ENCODE data around the gene ZNF710. TPM values are rescaled to one million over a fixed set of nuclear protein-coding genes. Genes with fewer than 3 reads are reported as not detected.

Gene ZNF710
- polyA plus RNA-seq, 1 experiment, result 2.2 TPM

DNA sequence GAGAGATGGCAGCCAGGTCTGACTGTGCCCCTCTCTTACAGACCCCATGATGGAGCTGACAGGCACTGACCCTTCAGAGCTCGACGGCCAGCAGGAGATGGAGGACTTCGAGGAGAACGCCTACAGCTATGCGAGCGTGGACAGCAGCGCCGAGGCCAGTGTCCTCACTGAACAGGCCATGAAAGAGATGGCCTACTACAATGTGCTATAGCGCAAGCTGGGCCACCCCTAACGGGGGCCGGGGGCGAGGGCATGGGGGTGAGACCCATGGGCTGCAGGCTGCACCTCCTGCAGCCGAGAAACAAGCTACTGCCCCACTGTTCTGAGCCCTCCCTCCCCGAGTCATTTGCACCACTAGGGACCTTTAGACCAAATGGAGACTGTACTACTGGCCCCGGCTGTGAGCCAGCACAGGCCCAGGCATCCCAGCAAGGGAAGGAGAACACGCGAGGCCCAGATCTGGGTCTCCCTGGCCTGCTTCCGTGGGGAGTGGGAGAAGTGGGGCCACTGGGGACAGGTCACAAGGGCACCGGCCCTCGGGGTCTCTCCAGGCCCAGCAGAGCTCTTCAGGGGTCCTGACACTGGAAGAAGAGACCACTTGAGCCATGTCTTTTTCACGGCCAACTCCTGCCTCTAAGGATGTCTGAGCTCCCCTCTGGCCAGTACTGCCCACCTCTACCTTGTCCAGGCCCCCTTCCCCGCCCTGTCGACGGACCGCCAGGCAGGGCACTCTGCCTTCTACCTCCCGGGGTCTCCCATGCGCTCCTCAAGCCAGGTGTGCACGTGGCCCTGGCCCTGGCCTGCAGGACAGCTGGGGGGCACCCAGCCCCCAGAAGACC lies 78.7 kb downstream of the ZNF710 start:
- Histone ChIP-seq H3K9me3 (ENCODE audit: control insufficient read depth, insufficient read depth, low read length) (no peaks in the 10 kb centered on the region; the same call in 1 of the 2 replicates), H3K27ac (ENCODE audit: low read depth, low read length) (no peak overlapping the region), H3K27me3 (ENCODE audit: control insufficient read depth, insufficient read depth, low read length) (no peaks in the 10 kb centered on the region), H3K4me3 (ENCODE audit: low read depth, low read length) (no peak overlapping the region)
- POLR2A ChIA-PET, result interaction anchor here (0.5 kb wide), 1 partner anchor 93 kb away, joined by 5 read pairs; no protein-coding TSS in a partner anchor
- TF ChIP-seq, protein P1, sequence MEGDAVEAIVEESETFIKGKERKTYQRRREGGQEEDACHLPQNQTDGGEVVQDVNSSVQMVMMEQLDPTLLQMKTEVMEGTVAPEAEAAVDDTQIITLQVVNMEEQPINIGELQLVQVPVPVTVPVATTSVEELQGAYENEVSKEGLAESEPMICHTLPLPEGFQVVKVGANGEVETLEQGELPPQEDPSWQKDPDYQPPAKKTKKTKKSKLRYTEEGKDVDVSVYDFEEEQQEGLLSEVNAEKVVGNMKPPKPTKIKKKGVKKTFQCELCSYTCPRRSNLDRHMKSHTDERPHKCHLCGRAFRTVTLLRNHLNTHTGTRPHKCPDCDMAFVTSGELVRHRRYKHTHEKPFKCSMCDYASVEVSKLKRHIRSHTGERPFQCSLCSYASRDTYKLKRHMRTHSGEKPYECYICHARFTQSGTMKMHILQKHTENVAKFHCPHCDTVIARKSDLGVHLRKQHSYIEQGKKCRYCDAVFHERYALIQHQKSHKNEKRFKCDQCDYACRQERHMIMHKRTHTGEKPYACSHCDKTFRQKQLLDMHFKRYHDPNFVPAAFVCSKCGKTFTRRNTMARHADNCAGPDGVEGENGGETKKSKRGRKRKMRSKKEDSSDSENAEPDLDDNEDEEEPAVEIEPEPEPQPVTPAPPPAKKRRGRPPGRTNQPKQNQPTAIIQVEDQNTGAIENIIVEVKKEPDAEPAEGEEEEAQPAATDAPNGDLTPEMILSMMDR (IDR thresholded peaks at IDR 0.05; ENCODE audit: low read depth, low read length), result no peak
- CTCF ChIA-PET, result interaction anchor here (1.1 kb wide), 1 partner anchor 8 kb away, joined by 7 read pairs; no protein-coding TSS in a partner anchor
- DNase-seq (ENCODE audit: low read depth, low spot score), result no peak

DNA sequence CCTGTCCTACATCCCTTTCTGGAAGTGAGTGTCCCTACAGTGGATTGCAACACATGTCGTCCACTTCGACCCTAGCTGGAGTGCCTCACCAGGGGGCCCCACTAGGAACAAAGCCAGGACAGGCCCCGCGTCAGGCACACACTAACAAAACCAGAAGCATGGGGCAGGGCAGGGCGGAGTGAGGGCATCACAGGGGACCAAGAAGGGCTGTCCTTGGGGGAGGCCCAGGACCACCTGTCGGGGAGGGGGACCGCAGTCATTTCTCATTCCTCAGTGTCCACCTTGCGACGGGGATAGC lies 79.3 kb downstream of the ZNF710 start:
- Histone ChIP-seq H3K27ac (ENCODE audit: low read depth, low read length) (no peak overlapping the region), H3K9me3 (ENCODE audit: control insufficient read depth, insufficient read depth, low read length) (no peaks in the 10 kb centered on the region; the same call in 1 of the 2 replicates), H3K27me3 (ENCODE audit: control insufficient read depth, insufficient read depth, low read length) (no peaks in the 10 kb centered on the region), H3K4me3 (ENCODE audit: low read depth, low read length) (no peak overlapping the region)
- TF ChIP-seq, protein P1 (IDR thresholded peaks at IDR 0.05; ENCODE audit: low read depth, low read length), result no peak
- DNase-seq (ENCODE audit: low read depth, low spot score), result no peak
- ChIA-PET CTCF (interaction anchor here (1.1 kb wide), 1 partner anchor 9 kb away, joined by 7 read pairs; no protein-coding TSS in a partner anchor), POLR2A (no interaction called here)

DNA sequence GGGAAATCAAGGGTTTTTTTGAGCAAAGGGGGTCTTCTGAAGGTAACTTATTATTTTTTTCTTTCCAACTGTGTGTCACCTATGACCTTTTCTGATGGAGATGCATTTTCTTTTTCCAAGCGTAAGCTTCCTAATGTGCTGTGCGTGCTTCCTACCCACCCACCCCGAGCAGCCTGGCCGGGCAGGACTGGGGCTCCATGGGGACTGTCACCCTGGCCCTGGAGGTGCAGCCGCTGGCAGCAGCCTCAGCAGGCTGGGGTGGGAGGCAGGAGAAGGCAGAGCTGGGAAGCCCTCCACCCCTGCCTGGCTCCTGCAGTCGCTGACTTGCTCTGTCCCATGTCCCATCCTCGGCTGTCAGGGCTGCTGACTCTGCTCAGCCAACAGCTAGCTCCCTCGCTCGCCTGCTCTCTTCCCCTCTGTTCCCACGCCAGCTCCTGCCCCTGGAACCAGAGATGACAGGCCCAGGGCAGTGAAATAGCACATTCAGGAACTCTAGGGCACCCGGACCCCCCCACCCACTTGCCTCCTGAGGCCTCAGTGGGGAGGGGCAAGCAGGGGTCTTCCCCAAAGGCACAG lies 79.8 kb downstream of the ZNF710 start:
- Histone ChIP-seq H3K4me3 (ENCODE audit: low read depth, low read length) (no peak overlapping the region), H3K27me3 (ENCODE audit: control insufficient read depth, insufficient read depth, low read length) (no peaks in the 10 kb centered on the region), H3K27ac (ENCODE audit: low read depth, low read length) (no peak overlapping the region), H3K9me3 (ENCODE audit: control insufficient read depth, insufficient read depth, low read length) (no peaks in the 10 kb centered on the region; the same call in 1 of the 2 replicates)
- CTCF ChIA-PET, result interaction anchor here (3.7 kb wide), 1 partner anchor 10 kb away, joined by 21 read pairs; no protein-coding TSS in a partner anchor
- no peak for DNase-seq (ENCODE audit: low read depth, low spot score)
- TF ChIP-seq, protein P1 (IDR thresholded peaks at IDR 0.05; ENCODE audit: low read depth, low read length), result no peak
- POLR2A ChIA-PET, result no interaction called here

DNA sequence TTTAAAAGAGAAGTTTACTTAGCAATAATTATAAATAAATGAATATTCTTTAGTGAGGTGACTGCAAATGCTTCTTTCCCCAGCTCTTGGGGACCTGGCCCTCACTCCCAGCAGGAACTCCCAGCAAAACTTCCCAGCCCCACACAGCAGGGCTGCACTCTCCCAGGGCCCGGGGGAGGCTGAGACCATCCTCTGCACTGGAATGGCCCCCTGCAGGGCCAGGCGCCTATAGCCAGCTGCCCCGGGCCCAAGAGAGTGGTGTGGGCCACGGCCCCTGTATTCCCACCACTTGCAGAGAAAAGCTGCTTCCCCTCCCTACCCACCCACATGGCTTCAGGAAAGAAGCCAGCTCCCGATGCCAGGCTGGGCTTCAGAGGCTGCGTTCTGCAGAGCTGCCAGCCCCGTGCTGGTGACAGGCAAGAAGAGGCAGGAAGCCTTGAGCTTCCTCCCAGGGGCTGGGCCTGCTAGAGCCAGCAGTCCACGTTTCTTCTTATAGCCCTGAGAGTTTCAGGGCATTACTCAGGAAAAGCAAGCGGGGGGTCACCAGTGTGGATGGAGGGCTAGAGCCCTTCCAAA lies 81.1 kb downstream of the ZNF710 start:
- H3K9me3 ChIP-seq (ENCODE audit: control insufficient read depth, insufficient read depth, low read length), result no peaks in the 10 kb centered on the region; the same call in 1 of the 2 replicates
- CTCF ChIA-PET, result interaction anchor here (0.7 to 3.7 kb wide), 3 partner anchors 7 to 184 kb away, joined by 3 to 21 read pairs (median 4); no protein-coding TSS in a partner anchor
- no peaks in the 10 kb centered on the region for H3K27me3 ChIP-seq (ENCODE audit: control insufficient read depth, insufficient read depth, low read length)
- no peak overlapping the region for H3K4me3 ChIP-seq (ENCODE audit: low read depth, low read length)
- H3K27ac ChIP-seq (ENCODE audit: low read depth, low read length), result no peak overlapping the region
- no peak for DNase-seq (ENCODE audit: low read depth, low spot score)
- POLR2A ChIA-PET, result interaction anchor here (0.6 to 1.3 kb wide), 3 partner anchors 20 to 152 kb away, joined by 3 to 5 read pairs (median 4); partner anchors contain the start of genes GDPGP1 and IDH2
- TF ChIP-seq, protein P1 (IDR thresholded peaks at IDR 0.05; ENCODE audit: low read depth, low read length), result no peak
